DMS153 treated with DMSO at 0.1 percent for 48 hours (cell line): ENCODE measurements around the gene ENDOG.

Experiments
- DNase-seq: peaks from one replicate; lab custom pipeline; 2025; ENCODE audit not compliant: unreplicated experiment; lab: John Stamatoyannopoulos, UW

ENDOG gene

DNA sequence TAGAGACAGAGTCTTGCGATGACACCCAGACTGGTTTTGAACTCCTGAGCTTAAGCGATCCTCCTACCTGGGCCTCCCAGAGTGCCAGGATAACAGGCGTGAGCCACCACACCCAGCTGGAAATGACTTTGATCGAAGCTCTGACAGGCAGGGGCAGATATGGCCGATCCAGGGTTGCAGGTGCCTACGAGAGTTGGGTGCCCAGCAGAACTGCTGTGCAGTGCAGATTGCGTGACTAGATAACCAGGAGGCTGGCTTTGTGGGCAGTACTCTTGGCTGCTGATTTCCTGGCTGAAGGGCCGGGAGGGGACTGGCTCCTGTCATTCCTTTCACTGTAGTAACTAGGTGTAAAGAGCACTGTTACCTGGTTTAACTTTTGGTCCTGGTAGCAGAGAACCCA is 19.4 kb upstream of the ENDOG start:
- no peak for DNase-seq

DNA sequence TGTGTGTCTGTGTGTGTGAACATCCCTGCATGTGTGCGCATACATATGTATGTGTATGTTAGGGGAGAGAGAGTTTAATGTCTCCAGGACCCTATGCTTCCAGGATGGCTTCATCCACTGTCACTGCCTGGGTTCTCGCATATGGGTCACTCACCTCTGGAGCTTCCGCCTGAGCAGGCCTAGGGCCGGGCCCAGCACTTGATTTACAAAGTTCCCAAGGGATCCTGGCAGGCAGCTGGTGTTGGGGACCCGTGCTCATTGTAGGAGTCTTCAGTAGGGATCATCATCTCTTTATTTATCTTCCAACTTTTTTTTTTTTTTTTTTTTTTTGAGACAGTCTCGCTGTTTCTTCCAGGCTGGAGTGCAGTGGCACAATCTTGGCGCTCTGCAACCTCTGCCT is 18.2 kb upstream of the ENDOG start:
- no peak for DNase-seq

DNA sequence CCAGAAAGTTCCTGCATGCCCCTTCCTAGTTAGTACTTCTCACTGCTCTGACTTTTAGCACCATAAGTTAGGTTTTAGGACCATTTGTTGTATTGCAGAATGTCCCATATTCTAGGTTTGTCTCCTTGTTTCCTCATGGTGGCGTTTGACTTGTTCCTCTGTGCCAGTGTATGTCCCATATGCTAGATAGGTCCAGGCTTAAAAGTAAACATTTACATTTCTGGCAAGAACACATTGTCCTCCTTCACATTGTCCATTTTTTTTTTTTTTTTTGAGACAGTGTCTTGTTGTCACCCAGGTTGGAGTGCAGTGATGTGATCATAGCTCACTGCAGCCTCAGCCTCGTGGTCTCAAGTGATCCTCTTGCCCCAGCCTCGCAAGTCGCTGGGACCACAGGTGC is 15.8 kb upstream of the ENDOG start:
- no peak for DNase-seq

DNA sequence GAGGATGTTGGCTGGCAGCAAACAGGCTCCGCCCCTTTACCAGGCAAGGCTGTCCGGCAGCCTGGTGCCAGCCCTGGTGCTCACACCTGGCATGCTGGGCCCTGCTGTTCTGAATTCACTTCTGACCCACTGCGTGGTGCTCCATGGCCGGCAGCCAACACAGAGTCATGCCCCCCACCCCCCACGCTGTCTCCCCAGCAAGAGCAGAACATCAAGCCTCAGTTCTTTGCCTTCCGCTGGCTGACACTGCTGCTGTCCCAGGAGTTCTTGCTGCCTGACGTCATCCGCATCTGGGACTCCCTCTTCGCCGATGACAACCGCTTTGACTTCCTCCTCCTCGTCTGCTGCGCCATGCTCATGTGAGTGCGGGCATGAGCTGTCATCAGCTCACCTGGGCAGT is 12.6 kb upstream of the ENDOG start:
- DNase-seq: no peak

DNA sequence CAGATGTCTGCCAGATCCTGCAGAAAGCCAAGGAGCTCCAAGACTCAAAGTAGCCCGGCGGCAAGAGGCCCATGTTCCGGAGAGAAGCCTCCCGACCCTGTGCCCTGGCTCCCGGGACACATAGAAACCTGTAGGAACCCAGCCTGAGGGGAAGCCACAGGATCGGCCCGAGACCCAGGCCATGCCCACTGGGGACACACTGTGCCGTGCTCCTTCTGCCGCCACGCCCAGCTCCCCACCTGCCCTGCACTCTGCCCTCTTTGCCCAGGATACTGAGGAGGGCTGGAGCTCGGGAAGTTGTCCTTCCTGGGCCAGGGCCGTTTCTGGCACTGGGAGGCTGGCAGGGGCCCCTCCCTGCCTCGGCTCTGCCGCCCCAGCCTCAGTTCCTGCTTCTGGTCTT is 10.5 kb upstream of the ENDOG start:
- DNase-seq: no peak

DNA sequence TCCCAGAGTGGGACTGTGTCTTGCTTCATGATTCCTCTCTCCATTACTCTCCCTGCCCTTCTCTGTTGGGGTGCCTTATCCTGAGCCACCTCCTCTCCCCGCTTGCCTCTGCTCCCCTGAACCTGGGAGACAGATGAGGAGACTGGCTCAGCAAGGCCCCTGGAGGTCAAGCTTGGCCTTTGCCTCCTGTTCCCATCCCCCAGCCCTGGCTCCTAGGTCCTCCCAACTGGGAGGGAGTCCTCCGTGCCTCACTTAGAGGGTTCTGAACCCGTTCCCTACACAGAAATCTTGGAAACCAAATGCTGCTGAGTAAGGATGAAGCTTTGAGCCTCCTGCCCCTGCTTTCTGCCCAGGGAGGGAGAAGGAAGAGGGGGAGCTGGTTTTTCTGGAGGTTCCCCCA is 9.8 kb upstream of the ENDOG start:
- DNase-seq: no peak

DNA sequence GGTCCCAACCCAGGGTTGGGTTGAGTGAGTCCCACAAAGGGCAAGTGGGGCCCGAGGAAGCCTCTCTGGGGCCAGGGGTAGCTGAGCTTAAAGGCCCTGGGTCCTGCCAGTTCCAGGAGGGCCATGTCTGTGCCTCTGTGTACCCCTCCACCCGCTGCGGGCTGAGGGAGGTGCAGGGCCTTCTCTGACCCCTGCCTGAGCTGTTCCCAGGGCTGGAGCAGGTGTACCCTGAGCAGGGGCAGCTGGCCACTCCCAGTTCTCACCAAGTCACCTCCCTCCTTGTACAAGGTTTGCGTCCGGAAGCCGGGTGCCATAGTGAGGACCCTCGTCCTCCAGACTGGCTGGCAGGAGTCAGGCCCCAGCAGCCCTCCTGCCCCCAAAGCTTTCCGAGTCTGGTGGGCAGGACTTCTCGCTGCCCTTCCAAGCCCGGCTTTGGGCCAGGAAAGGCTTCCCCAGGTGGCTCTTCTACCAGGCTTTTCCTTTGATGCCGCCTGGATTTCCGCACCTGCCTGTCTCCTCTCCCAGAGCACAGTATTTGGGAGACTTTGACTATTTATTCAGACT is 9.2 kb upstream of the ENDOG start:
- no peak for DNase-seq

DNA sequence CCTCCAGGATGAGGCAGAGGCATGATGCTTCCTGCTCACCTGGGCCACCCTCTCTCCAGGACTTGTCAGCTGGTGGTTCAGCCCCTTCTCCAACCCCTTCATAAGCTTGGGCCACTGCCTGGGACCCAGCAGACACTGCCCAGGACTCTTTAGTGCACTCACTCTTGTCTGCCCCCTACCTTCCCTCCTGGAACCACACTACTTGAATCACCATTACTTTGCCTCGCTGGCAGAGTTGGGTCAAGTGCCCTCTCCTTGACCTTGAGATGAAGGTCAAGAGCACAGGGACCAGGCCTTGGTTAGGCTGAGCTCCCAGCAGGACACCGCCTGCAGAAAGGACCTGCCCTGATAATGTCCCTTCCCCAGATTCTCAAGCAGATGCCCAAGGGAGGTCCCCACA is 8.5 kb upstream of the ENDOG start:
- no peak for DNase-seq

DNA sequence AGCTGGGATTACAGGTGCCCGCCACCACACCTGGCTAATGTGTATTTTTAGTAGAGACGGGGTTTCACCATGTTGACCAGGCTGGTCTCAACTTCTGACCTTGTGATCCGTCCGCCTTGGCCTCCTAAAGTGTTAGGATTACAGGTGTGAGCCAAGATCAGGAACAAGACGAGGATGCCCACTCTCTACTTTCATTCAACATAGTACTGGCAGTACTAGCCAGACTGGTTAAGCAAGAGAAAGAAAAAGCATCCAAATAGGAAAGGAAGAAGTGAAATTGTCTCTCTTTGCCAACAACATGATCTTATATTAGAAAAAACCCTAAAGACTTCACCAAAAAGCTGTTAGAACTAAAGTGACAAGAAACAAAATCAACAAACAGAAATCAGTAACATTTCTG is 7.4 kb upstream of the ENDOG start:
- no peak for DNase-seq

DNA sequence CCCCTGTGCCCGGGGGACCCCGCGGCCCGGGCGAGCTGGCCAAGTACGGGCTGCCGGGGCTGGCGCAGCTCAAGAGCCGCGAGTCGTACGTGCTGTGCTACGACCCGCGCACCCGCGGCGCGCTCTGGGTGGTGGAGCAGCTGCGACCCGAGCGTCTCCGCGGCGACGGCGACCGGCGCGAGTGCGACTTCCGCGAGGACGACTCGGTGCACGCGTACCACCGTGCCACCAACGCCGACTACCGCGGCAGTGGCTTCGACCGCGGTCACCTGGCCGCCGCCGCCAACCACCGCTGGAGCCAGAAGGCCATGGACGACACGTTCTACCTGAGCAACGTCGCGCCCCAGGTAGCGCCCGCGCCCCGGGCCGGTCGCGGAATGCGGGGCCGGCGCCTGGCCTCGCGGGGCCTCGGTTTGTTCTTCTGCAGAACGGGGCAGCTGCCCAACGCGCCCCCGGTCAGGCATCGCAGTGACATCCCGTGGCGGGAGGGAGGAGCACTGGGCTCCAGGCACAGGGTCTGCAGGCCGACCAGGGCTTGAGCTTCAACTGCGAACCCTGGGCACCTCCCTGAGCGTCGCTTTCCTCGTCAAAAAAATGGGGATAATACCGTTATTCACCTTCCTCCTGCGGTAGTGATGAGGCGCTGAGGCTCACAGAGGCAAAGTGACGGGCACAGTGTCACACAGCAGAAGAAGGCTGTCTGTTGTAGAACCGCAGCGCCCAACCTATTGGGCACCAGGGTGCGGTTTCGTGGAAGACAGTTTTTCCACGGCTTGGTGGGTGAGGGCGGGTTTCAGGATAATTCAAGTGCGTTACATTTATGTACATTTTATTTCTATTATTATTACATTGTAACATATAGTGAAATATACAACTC is 777 bp downstream of the ENDOG start:
- no peak for DNase-seq

DNA sequence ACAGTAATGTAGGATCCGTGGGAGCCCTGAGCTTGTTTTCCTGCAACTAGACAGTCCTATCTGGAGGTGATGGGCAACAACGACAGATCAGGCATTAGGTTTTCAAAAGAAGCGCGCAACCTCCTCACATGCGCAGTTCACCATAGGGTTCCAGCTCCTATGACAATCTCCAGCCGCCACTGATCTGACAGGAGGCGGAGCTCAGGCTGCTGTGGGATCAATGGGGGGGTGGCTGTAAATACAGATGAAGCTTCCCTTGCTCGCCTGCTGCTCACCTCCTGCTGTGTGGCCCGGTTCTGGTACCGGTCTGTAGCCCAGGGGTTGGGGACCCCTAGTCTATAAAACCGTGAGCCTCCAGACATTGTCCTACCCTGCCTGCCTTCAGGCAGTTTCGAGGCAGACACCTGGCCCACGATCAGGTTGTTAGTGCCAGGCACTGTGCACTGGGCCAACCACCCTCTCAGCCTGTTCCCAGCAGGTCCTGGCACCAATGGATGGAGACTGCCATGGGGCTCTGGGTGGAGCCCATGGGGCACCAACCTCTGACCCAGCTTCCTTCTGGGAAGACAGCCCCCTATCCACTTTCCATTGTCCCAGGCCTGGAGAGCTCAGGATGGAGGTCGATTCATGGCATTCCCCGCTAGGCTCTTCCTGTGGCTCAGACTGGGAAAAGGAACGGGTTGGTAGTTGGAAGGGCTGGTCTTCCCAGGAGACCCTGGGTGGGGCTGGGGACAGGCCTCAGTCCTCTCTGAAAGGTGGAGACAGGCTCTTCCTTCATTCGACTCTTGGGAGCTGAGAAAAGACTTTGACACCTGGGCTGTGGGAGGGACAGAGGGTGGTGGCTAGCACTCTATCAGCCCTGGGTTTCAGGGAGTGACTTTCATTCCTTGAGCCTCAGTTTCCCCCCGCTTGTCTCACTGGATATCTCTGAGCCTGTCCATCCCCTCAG is 1.7 kb downstream of the ENDOG start:
- peak; percentile 23 for DNase-seq

DNA sequence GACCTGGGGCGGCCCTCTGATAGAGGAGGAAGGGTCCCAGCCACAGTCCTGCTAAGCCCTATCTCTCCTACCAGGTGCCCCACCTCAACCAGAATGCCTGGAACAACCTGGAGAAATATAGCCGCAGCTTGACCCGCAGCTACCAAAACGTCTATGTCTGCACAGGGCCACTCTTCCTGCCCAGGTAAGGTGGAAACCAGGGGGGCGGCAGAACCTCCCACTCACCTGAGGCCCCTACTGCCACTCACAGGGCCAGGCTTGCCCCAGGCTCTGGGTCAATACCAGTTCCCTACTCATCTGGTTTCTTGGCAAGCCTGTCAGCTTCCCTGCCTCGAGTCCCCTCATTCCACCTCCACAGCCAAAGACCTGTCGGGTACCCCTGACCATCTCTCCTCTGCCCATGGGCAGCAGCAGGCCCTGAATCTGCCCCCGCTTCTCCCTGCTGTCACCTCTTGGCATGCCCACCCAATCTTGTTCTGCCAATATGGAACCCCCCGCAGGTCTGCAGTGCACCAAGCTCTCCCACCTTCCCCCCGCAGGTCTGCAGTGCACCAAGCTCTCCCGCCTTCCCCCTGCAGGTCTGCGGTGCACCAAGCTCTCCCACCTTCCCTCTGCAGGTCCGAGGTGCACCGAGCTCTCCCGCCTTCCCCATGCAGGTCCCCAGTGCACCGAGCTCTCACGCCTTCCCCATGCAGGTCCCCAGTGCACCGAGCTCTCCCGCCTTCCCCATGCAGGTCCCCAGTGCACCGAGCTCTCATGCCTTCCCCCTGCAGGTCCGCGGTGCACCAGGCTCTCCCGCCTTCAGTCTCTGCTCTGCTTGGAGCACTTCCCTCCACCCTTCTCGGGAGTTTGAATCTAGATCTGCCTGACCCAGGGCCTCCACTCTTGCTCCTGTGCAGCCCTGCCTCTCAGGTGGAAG is 2.6 kb downstream of the ENDOG start:
- no peak for DNase-seq

DNA sequence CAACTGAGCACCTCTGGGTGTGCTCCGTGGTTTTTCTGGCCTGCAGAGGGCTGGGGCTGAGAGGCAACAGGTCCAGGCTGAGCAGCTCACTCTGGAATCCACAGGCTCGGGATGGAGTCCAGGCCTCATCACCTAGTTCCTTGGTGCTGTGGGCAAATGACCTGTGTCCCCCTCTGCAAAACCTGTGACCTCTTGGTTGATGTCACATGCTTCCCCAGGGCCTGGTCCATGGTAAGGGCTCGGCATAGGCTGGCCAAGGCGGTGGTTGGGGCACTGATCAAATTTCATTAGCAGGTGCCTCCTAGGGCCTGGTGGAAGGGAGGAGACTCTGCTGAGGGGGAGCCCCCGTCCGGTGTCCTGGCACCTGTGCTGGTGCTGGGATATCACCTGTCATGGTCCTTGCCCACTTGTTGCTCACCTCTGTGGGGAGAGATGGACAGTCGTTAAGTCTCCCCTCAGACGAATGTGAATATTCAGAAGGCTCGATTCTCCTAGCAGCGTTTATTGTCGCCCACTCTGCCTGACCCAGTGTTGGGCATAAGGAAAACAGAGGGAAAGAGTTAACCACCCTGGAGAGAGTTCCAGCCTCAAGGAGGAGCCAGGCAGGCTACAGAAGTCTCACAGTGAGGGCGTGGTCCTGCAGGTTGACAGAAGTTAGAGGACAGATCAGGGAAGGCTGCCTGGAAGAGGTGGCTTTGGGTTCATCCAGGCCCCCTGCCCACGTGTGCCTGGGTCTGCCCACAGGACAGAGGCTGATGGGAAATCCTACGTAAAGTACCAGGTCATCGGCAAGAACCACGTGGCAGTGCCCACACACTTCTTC is 3.5 kb downstream of the ENDOG start:
- no peak for DNase-seq

DNA sequence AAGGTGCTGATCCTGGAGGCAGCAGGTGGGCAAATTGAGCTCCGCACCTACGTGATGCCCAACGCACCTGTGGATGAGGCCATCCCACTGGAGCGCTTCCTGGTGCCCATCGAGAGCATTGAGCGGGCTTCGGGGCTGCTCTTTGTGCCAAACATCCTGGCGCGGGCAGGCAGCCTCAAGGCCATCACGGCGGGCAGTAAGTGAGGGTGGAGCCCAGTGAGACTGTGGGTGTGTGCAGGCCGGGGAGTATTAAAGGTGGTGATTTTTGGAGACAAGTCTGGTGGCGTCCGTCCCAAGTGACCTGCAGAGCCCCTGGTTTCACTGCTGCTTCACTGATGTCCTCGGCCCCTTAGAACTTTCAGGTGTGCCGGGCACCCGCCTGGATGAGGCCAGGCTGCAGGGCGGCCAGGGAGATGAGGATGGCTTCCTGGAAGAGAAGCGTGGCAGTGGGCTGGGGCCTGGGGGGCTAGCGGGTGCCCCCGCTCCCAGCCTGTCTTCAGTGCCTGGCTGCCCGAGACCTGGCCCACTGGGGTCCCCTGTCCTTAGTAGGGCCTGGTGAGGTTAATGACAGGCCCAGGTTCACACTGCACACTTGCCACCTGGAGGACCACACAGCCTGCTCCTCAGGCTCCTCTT is 4.2 kb downstream of the ENDOG start:
- no peak for DNase-seq

DNA sequence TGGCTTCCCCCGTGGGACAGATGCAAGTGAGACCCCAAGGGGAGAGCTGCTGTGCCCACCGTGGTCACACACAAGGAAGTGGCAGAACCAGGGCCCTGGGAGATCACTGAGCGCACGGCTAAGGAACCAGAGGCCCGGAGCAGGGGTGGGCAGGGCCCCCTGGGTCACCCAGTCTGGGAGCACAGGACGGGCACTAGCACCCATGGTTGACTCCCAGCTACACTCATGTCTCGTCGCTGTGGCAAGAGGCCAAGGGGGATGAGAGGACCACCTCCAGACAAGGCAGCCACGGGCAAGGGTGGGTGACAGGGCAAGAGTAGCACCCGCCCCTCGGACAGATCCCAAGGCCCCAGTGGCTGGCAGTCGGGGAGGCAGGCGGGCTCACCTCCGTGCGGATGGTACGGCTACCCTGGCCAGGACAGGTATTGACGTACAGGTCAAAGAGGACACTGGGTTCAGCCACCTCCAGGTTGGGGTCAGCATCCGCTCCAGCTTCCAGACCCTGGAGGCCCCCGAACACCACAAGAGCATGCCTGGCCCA is 5.1 kb downstream of the ENDOG start:
- no peak for DNase-seq

DNA sequence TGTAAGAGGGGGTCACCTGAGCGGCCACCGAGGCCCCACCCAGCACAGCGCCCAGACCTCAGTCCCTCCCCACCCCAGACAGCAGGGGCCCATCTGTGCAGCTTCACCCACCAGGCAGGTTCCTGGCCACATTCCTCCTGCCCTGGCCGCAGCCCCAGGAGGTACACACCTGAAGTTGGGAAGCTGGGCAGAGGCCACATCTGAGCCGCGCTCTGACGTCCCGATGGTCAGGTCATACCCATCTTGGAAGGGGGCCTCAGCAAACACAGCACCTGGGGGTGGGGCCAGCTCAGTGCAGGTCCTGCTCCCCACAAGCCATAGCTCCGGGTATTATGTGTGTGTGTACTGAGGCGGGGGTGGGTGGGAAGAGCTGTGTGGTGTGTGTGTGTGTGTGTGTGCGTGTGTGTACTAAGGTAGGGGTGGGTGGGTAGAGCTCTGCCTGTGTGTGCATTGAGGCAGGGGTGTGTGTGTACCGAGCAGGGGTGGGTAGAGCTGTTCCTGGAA is 5.7 kb downstream of the ENDOG start:
- no peak for DNase-seq

DNA sequence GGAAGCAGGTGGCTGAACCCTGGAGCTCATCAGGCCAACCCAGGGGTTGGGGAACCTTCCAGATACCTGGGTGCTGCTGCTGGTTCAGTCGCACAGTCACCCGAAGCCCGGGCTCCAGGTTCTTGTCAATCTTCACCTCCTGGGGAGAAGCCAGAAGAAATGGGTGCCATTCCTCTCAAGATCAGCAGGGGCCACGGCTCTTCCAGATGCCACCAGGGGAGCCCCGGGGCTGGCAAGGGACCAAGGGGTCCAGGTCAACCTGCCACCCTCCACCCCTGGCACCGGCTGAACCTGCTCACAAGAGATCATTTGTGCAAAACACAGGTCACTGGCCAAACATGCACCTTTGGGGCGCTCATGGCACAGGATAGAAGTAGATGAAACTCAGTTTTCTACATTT is 6.6 kb downstream of the ENDOG start:
- no peak for DNase-seq

DNA sequence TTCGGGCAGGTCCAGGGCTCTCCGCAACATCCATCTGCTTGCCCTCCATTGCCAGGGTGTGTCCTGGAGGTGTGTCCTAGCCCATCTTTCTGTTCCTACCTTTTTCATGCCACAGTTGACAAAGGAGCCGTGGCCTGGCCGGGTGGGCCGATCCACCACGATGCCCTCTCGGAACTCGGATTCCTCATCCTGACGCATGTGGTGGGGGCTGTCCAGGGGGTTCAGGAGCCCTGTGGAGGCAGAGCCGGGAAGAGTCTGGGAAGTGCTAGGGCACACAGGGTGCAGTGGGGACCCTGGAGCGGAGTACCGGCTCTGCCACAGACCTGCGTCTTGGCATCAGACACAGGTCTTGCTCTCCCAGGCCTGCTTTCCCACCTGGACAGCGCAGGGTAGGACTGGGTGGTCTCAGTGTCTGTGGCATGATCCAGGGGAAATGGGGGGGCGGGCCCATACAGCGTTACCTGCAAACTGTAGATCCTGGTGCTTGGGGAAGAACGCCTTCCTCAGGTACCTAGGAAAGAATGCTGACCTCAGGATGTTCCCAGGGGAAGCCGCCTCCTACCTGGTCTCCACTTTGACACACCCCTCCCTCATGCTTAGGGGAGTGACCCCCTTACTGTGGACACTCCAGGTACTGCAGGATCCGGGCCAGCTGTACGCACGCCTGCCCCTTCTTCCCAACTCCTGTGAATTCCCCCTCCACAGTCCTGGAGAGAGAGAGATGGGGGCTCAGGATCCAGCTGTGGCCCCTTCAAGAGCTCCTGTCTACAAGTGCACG is 7.8 kb downstream of the ENDOG start:
- no peak for DNase-seq
